Upper lobe of left lung (tissue), 6 donors: Measurements from ENCODE around the gene F11R. TPM values are rescaled to one million over a fixed set of nuclear protein-coding genes. Genes with fewer than 3 reads are reported as not detected.
A peak's percentile ranks its signal among the peaks of the same experiment; 100 is the strongest.
"Not testable (repeated sequence)": the region's sequence is repeated elsewhere in the genome, so short reads cannot be mapped to it uniquely, and the experiment has no call there.

Experiments used
- ATAC-seq, 2 donors: fragments of 200-7000 bp; cut with Tn5 transposase; one replicate each; pipeline ENCODE4 v1.9.1; 2022; ENCODE audit warnings: mild to moderate bottlenecking in 2 of 2, moderate library complexity in 2 of 2; ENCODE audit not compliant: low FRiP score in 2 of 2
- DNase-seq, 2 donors: peaks; one replicate each; pipeline ENCODE4 v3.0.0-alpha.2; 2019 to 2020
- H3K27ac ChIP-seq, 4 donors: fragments of 200-600 bp; sonication (generic); one replicate each; pipeline ENCODE4 v1.5.1; 2016 to 2019
- H3K27me3 ChIP-seq, 4 donors: fragments of 200-600 bp; sonication (generic); one replicate each; pipeline ENCODE4 v1.5.1; 2017 to 2019
- H3K36me3 ChIP-seq, 4 donors: fragments of 200-600 bp; sonication (generic); one replicate each; pipeline ENCODE4 v1.5.1; 2016 to 2019
- H3K4me1 ChIP-seq, 4 donors: fragments of 200-600 bp; sonication (generic); one replicate each; pipeline ENCODE4 v1.5.1; 2018 to 2019
- H3K4me3 ChIP-seq, 4 donors: fragments of 200-600 bp; sonication (generic); one replicate each; pipeline ENCODE4 v1.5.1; 2017 to 2019; ENCODE audit warnings: mild to moderate bottlenecking in 2 of 4, moderate library complexity in 1 of 4
- H3K9me3 ChIP-seq, 4 donors: fragments of 200-600 bp; sonication (generic); one replicate each; pipeline ENCODE4 v1.5.1; 2018 to 2019
- CTCF ChIP-seq, 6 experiments: fragments of 450-650 bp in 4 of 6; fragments of 200-600 bp in 2 of 6; sonication (generic) in 2 of 6; IDR thresholded peaks; one replicate each; pipeline ENCODE4 v1.5.1; 2016 to 2019; ENCODE audit warnings: antibody characterized with exemption in 6 of 6
- EP300 ChIP-seq, 4 donors: sonication (generic); formaldehyde crosslinking; IDR thresholded peaks; one replicate each; pipeline ENCODE4 v1.5.1; 2017; ENCODE audit warnings: antibody characterized with exemption in 4 of 4, control low read depth in 2 of 4
- POLR2A ChIP-seq, 4 donors: fragments of 450-650 bp; IDR thresholded peaks; one replicate each; pipeline ENCODE4 v1.5.1; 2016 to 2017; ENCODE audit warnings: antibody characterized with exemption in 4 of 4, mild to moderate bottlenecking in 2 of 4
- POLR2AphosphoS5 ChIP-seq, 2 donors: sonication (generic); formaldehyde crosslinking; IDR thresholded peaks; one replicate each; pipeline ENCODE4 v1.5.1; 2017; ENCODE audit warnings: antibody characterized with exemption in 2 of 2
- WGBS, 2 donors: methylation state at CpG; one replicate each; pipeline ENCODE4 v1.1.5; 2017 to 2018; 5-methylcytosine and 5-hydroxymethylcytosine counted together
- total RNA-seq, 6 donors: library from RNA; depleted of rRNA in 4 of 6; stranded (reverse); fragments of >200 nt in 4 of 6; gene quantifications; one replicate each; pipeline versions ENCODE4 v1.1.0 to v1.2.1, GENCODE V29; 2016 to 2021
- donor health status: DM: no; HTN: no; CAD: no; lungs with moderate emphysema.
- donor health status: DM: no; HTN: yes; CAD: no; lungs with severe emphysema.

The F11R gene
- total RNA-seq, 6 donors from 2014 or later: 99.0 to 209 (median 172) TPM

GRCh38 chr1:160953030-160953429, 67.9 kb downstream of the F11R start:
- Histone ChIP-seq H3K4me3 (no peak overlapping the region), H3K36me3 (no peaks in the 10 kb centered on the region), H3K27ac (no peak overlapping the region), H3K27me3 (no peaks in the 10 kb centered on the region), H3K9me3 (no peaks in the 10 kb centered on the region), H3K4me1 (no peaks in the 10 kb centered on the region)
- no peak for ATAC-seq
- no peak for TF ChIP-seq POLR2AphosphoS5 (IDR thresholded peaks at IDR 0.05)
- TF ChIP-seq EP300 (IDR thresholded peaks at IDR 0.05): no peak
- TF ChIP-seq CTCF (IDR thresholded peaks at IDR 0.05): no peak
- no peak for TF ChIP-seq POLR2A (IDR thresholded peaks at IDR 0.05)
- DNase-seq: no peak
- 72 to 80% methylated on average over 3 of the region's 3 CpGs for WGBS, 2 donors

- DNase-seq (no peak), ATAC-seq (no peak)
- Histone ChIP-seq H3K36me3 (no peaks in the 10 kb centered on the region), H3K9me3 (no peaks in the 10 kb centered on the region), H3K27me3 (no peaks in the 10 kb centered on the region), H3K4me1 (no peaks in the 10 kb centered on the region), H3K27ac (peak overlapping the region in 1 of 4 donors; percentile 70), H3K4me3 (no peak overlapping the region)
- WGBS, 2 donors: 91 to 92% methylated on average over 2 of the region's 2 CpGs
- TF ChIP-seq EP300 (IDR thresholded peaks at IDR 0.05): no peak
- no peak for TF ChIP-seq CTCF (IDR thresholded peaks at IDR 0.05)
- no peak for TF ChIP-seq POLR2AphosphoS5 (IDR thresholded peaks at IDR 0.05)
- no peak for TF ChIP-seq POLR2A (IDR thresholded peaks at IDR 0.05)
Measured at GRCh38 chr1:160952129-160952510, 68.8 kb downstream of the F11R start.

- Histone ChIP-seq H3K4me1 (no peaks in the 10 kb centered on the region), H3K9me3 (no peaks in the 10 kb centered on the region), H3K27me3 (no peaks in the 10 kb centered on the region), H3K36me3 (no peaks in the 10 kb centered on the region), H3K4me3 (peak overlapping the region in 1 of 4 donors; percentile 0), H3K27ac (peak overlapping the region in 1 of 4 donors; percentile 70)
- ATAC-seq (peak; percentile 78 to 82), DNase-seq (peak in 1 of 2 donors; percentile 65)
- TF ChIP-seq POLR2A (IDR thresholded peaks at IDR 0.05) (peak in 1 of 4 donors; percentile 11), CTCF (IDR thresholded peaks at IDR 0.05) (peak; percentile 36 to 80 (median 72)), POLR2AphosphoS5 (IDR thresholded peaks at IDR 0.05) (no peak)
- 41 to 51% methylated on average over 6 to 8 of the region's 8 CpGs for WGBS, 2 donors
Measured at GRCh38 chr1:160951443-160952128, 69.4 kb downstream of the F11R start.

- Histone ChIP-seq H3K27me3 (no peaks in the 10 kb centered on the region), H3K27ac (peak overlapping the region in 2 of 4 donors; percentile 56 to 70), H3K36me3 (no peaks in the 10 kb centered on the region), H3K9me3 (no peaks in the 10 kb centered on the region), H3K4me3 (peak overlapping the region in 3 of 4 donors; percentile 0 to 22 (median 9)), H3K4me1 (no peaks in the 10 kb centered on the region)
- ATAC-seq (peak; percentile 10 to 37), DNase-seq (no peak)
- WGBS, 2 donors: 85 to 88% methylated on average over 3 of the region's 3 CpGs
- no peak for TF ChIP-seq POLR2A (IDR thresholded peaks at IDR 0.05)
- TF ChIP-seq CTCF (IDR thresholded peaks at IDR 0.05): no peak
- TF ChIP-seq EP300 (IDR thresholded peaks at IDR 0.05): no peak
- TF ChIP-seq POLR2AphosphoS5 (IDR thresholded peaks at IDR 0.05): no peak
Measured at GRCh38 chr1:160950657-160951056, 70.3 kb downstream of the F11R start.

GRCh38 chr1:160949881-160950280, 71.1 kb downstream of the F11R start:
- H3K27ac ChIP-seq: peak overlapping the region in 1 of 4 donors; percentile 70
- TF ChIP-seq EP300 (IDR thresholded peaks at IDR 0.05): no peak
- TF ChIP-seq CTCF (IDR thresholded peaks at IDR 0.05): no peak
- TF ChIP-seq POLR2A (IDR thresholded peaks at IDR 0.05): no peak
- TF ChIP-seq POLR2AphosphoS5 (IDR thresholded peaks at IDR 0.05): no peak
- H3K27me3 ChIP-seq: no peaks in the 10 kb centered on the region
- ATAC-seq: no peak
- H3K9me3 ChIP-seq: no peaks in the 10 kb centered on the region
- no peaks in the 10 kb centered on the region for H3K36me3 ChIP-seq
- H3K4me3 ChIP-seq: peak overlapping the region in 3 of 4 donors; percentile 0 to 22 (median 9)
- H3K4me1 ChIP-seq: no peaks in the 10 kb centered on the region
- WGBS, 2 donors: 71 to 90% methylated on average over 2 of the region's 2 CpGs
- no peak for DNase-seq

GRCh38 chr1:160949216-160949880, 71.6 kb downstream of the F11R start:
- not testable (repeated sequence) for H3K27ac ChIP-seq, H3K36me3 ChIP-seq, H3K4me1 ChIP-seq, DNase-seq, H3K9me3 ChIP-seq, ATAC-seq, H3K27me3 ChIP-seq
- 47 to 62% methylated on average over 5 to 7 of the region's 7 CpGs for WGBS, 2 donors
- peak overlapping the region in 1 of 4 donors; percentile 22 for H3K4me3 ChIP-seq
